T-helper 2 cell treated with Interferon-gamma antibody and Interleukin-4, amounts not matched to agents 5 μg/mL and 100 μg/mL, for 36 hours (primary cell): ENCODE measurements around the gene KLK1.
"Not testable (repeated sequence)": the region's sequence is repeated elsewhere in the genome, so short reads cannot be mapped to it uniquely, and the experiment has no call there.

Experiments used
- DNase-seq: peaks from one replicate; pipeline ENCODE4 v3.0.0; 2021; ENCODE audit warnings: low spot score
- H3K27ac Mint-ChIP-seq: one replicate; pipeline ENCODE4 v1.8.0; 2021; ENCODE audit warnings: mild to moderate bottlenecking, mixed read lengths
- H3K27me3 Mint-ChIP-seq: one replicate; pipeline ENCODE4 v1.8.0; 2021; ENCODE audit warnings: low read depth, mixed read lengths
- H3K36me3 Mint-ChIP-seq: one replicate; pipeline ENCODE4 v1.8.0; 2021; ENCODE audit warnings: low read depth, mixed read lengths
- H3K4me1 Mint-ChIP-seq: one replicate; pipeline ENCODE4 v1.8.0; 2021; ENCODE audit warnings: low read depth, mixed read lengths
- H3K4me3 Mint-ChIP-seq: one replicate; pipeline ENCODE4 v1.8.0; 2022; ENCODE audit warnings: mild to moderate bottlenecking, moderate library complexity, mixed read lengths
- H3K9me3 Mint-ChIP-seq: one replicate; pipeline ENCODE4 v1.8.0; 2021; ENCODE audit warnings: mixed read lengths

The KLK1 gene

GRCh38 chr19:50780753-50781435 is 42.7 kb downstream of the KLK1 start:
- Mint-ChIP-seq H3K36me3 (no peaks in the 10 kb centered on the region), H3K4me1 (peaks cover 1% of the 10 kb centered on the region), H3K27me3 (peaks cover 51% of the 10 kb centered on the region), H3K4me3 (no peak overlapping the region), H3K27ac (no peak overlapping the region), H3K9me3 (no peaks in the 10 kb centered on the region)
- no peak for DNase-seq

- H3K4me3 Mint-ChIP-seq = no peak overlapping the region
- H3K36me3 Mint-ChIP-seq = no peaks in the 10 kb centered on the region
- no peak for DNase-seq
- peaks cover 51% of the 10 kb centered on the region for H3K27me3 Mint-ChIP-seq
- H3K9me3 Mint-ChIP-seq = no peaks in the 10 kb centered on the region
- no peak overlapping the region for H3K27ac Mint-ChIP-seq
- H3K4me1 Mint-ChIP-seq = peaks cover 1% of the 10 kb centered on the region
Observed at GRCh38 chr19:50779504-50780457, 43.8 kb downstream of the KLK1 start.

GRCh38 chr19:50778906-50779430 is 44.6 kb downstream of the KLK1 start:
- Mint-ChIP-seq H3K27ac (no peak overlapping the region), H3K27me3 (peaks cover 51% of the 10 kb centered on the region), H3K4me1 (peaks cover 1% of the 10 kb centered on the region), H3K4me3 (no peak overlapping the region), H3K36me3 (no peaks in the 10 kb centered on the region), H3K9me3 (no peaks in the 10 kb centered on the region)
- DNase-seq = no peak

DNA sequence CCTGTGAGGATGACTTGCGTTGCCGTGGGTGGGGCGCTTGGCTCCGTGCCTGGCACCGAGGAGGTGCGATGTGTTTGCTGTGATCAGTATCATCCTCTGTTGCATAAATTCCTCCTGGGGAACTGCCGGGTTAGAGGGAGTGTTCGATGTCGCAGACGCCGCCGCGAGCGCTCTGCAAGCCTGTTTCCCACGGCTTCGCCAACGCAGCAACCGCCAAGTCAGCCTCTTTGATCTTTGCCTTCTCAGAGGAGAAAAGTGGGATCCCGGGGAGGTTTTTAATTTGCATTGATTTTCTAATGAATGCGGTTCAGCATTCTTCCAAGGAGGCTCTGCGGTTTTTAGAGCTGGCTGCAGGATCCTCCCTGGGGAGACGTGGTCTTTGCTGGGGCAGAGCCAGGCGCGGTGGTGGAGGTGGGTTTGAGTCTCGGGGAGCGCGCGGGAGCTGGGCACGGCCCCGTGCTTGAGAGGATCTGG is 45.7 kb downstream of the KLK1 start:
- peaks cover 1% of the 10 kb centered on the region for H3K4me1 Mint-ChIP-seq

GRCh38 chr19:50777261-50777660 is 46.3 kb downstream of the KLK1 start:
- DNase-seq = no peak
- H3K9me3 Mint-ChIP-seq = no peaks in the 10 kb centered on the region
- no peak overlapping the region for H3K27ac Mint-ChIP-seq
- no peak overlapping the region for H3K4me3 Mint-ChIP-seq
- no peaks in the 10 kb centered on the region for H3K36me3 Mint-ChIP-seq
- peaks cover 1% of the 10 kb centered on the region for H3K4me1 Mint-ChIP-seq
- peaks cover 46% of the 10 kb centered on the region for H3K27me3 Mint-ChIP-seq

More for the DNA sequence above, 45.7 kb downstream of the KLK1 start:
- Mint-ChIP-seq H3K27ac (no peak overlapping the region), H3K36me3 (no peaks in the 10 kb centered on the region), H3K4me3 (no peak overlapping the region), H3K27me3 (peaks cover 51% of the 10 kb centered on the region), H3K9me3 (no peaks in the 10 kb centered on the region)
- no peak for DNase-seq

DNA sequence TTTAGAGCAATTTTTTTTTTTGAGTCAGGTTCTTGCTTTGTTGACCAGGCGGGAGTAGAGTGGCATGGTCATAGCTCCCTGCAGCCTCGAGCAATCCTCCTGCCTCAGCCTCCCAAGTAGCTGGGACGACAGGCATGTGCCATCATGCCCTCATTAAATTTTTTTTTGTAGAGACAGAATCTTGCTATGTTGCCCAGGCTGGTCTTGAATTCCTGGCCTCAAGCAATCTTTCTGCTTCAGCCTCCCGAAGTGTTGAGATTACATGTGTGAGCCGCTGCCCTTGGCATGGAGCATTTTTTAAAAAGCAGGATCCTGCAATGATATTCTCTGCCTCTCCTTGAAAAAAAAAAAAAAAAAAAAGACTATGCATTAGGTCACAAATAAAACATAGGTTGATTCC is 47.5 kb downstream of the KLK1 start:
- DNase-seq = no peak
- H3K27me3 Mint-ChIP-seq = peaks cover 42% of the 10 kb centered on the region
- H3K4me1 Mint-ChIP-seq = peaks cover 1% of the 10 kb centered on the region
- no peaks in the 10 kb centered on the region for H3K36me3 Mint-ChIP-seq
- H3K27ac Mint-ChIP-seq = no peak overlapping the region
- no peaks in the 10 kb centered on the region for H3K9me3 Mint-ChIP-seq
- H3K4me3 Mint-ChIP-seq = no peak overlapping the region

DNA sequence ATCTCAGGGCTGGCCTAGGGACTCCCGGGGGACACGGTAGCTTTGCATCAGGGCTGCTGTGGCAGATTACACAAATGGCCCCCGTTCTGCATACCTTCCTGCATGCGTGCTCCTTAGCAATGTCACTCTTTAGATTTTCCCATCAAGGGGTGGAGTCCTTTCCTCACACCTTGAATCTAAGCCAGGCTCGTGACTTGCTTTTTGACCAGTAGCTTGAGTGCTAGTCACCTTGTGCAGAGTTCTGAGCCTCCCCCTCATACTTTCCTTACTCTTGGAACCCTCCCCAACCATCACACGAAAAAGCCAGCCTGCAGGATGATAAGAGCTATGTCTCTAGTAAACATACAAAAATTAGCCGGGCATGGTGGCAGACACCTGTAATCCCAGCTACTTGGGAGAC is 50.1 kb downstream of the KLK1 start:
- not testable (repeated sequence) for H3K36me3 Mint-ChIP-seq, DNase-seq, H3K9me3 Mint-ChIP-seq, H3K27ac Mint-ChIP-seq, H3K4me1 Mint-ChIP-seq, H3K4me3 Mint-ChIP-seq
- H3K27me3 Mint-ChIP-seq = peaks cover 17% of the 10 kb centered on the region

- not testable (repeated sequence) for DNase-seq, H3K9me3 Mint-ChIP-seq, H3K27ac Mint-ChIP-seq, H3K4me3 Mint-ChIP-seq, H3K36me3 Mint-ChIP-seq, H3K4me1 Mint-ChIP-seq
- H3K27me3 Mint-ChIP-seq = peaks cover 12% of the 10 kb centered on the region
Observed at GRCh38 chr19:50772912-50773311, 50.7 kb downstream of the KLK1 start.

DNA sequence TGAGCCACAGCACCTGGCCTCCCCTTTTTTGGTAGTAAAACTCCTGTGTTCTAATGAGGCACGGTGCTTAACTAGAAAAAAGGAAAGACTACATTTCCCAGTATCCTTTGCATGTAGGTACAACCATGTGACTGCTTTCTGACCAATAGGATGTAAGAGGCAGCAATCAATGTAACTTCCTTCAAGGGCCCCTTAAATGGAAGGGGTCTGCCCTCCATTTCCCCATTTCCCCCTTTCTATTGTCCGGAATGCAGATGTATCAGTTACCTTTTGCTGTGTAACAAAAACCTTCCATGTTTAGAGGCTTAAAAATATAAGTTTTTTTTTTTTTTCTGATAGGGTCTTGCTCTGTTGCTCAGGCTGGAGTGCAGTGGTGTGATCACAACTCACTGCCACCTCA is 51.1 kb downstream of the KLK1 start:
- H3K36me3 Mint-ChIP-seq = no peaks in the 10 kb centered on the region
- H3K9me3 Mint-ChIP-seq = no peaks in the 10 kb centered on the region
- no peak overlapping the region for H3K27ac Mint-ChIP-seq
- H3K4me1 Mint-ChIP-seq = peaks cover 5% of the 10 kb centered on the region
- no peak for DNase-seq
- H3K27me3 Mint-ChIP-seq = peaks cover 8% of the 10 kb centered on the region
- H3K4me3 Mint-ChIP-seq = no peak overlapping the region

- H3K9me3 Mint-ChIP-seq = no peaks in the 10 kb centered on the region
- H3K36me3 Mint-ChIP-seq = no peaks in the 10 kb centered on the region
- H3K4me1 Mint-ChIP-seq = peaks cover 5% of the 10 kb centered on the region
- no peaks in the 10 kb centered on the region for H3K27me3 Mint-ChIP-seq
- no peak overlapping the region for H3K27ac Mint-ChIP-seq
- no peak for DNase-seq
- H3K4me3 Mint-ChIP-seq = no peak overlapping the region
Observed at GRCh38 chr19:50770888-50771287, 52.7 kb downstream of the KLK1 start.

GRCh38 chr19:50770164-50770563 is 53.4 kb downstream of the KLK1 start, which contains the start of gene GPR32:
Gene GPR32 (plus strand): TSS chr19:50770464. CDS start chr19:50770601, 137 bp downstream.
- DNase-seq = not testable (repeated sequence)

More at GRCh38 chr19:50770164-50770563, 53.4 kb downstream of the KLK1 start, which contains the start of gene GPR32:
- not testable (repeated sequence) for H3K27ac Mint-ChIP-seq, H3K36me3 Mint-ChIP-seq, H3K9me3 Mint-ChIP-seq, H3K4me3 Mint-ChIP-seq, H3K27me3 Mint-ChIP-seq, H3K4me1 Mint-ChIP-seq
